HCT116 (cell line): Measurements from ENCODE around the gene MEGF8. TPM values are rescaled to one million over a fixed set of nuclear protein-coding genes. Genes with fewer than 3 reads are reported as not detected.

ENCODE experiments used
- ATAC-seq: fragments of 200-7000 bp; cut with Tn5 transposase; 2 replicates; pipeline ENCODE4 v1.9.1; 2020; ENCODE audit warnings: mild to moderate bottlenecking, moderate library complexity
- BruUV-seq: library from RNA; stranded (reverse); fragments of 400-500 nt; replicated peaks from 2 replicates; lab custom pipeline; 2021; lab: Mats Ljungman, UMichigan
- CTCF ChIA-PET: fragments of 300-600 bp; sonication (Branson Sonifier 250); formaldehyde crosslinking; loops from one replicate; lab custom pipeline; 2021; ENCODE audit warnings: antibody characterized with exemption; lab: Charles Lee
- POLR2A ChIA-PET: fragments of 300-600, 350-600 bp; sonication (Branson Sonifier 250); formaldehyde crosslinking; loops from one replicate; lab custom pipeline; 2021; ENCODE audit warnings: antibody characterized with exemption; lab: Charles Lee
- RAD21 ChIA-PET, 2 experiments: fragments of 300-600 bp; sonication (Branson Sonifier 250); formaldehyde crosslinking; loops; one replicate each; lab custom pipeline; 2023; ENCODE audit warnings: low total read pairs in 2 of 2; ENCODE audit not compliant: uncharacterized antibody in 2 of 2, unreplicated experiment in 2 of 2, low non-redundant PET in 1 of 2; lab: Charles Lee
- DNase-seq: peaks from one replicate; pipeline ENCODE4 v3.0.0-alpha.2; 2010; ENCODE audit warnings: low read depth, low spot score
- H2AFZ ChIP-seq: fragments of 200-600 bp; shearing (Covaris generic), sonication (generic); 2 replicates; pipeline ENCODE4 v1.6.1; 2017; ENCODE audit warnings: low read depth, mixed run types, mixed read lengths, antibody characterized with exemption, low read length; ENCODE audit not compliant: poor library complexity, severe bottlenecking
- H3K27ac ChIP-seq: 2 replicates; pipeline ENCODE4 v1.5.1; 2012; ENCODE audit warnings: low read depth, low read length
- H3K27me3 ChIP-seq: fragments of 200-600 bp; sonication (generic); 2 replicates; pipeline ENCODE4 v1.6.1; 2016; ENCODE audit warnings: mixed run types, low read length, mixed read lengths; ENCODE audit not compliant: insufficient read depth
- H3K36me3 ChIP-seq, 2 experiments: fragments of 200-500 bp in 1 of 2; fragments of 200-600 bp in 1 of 2; sonication (Bioruptor generic) in 1 of 2; sonication (generic) in 1 of 2; 2 replicates each; pipeline versions ENCODE4 v1.5.1 to v1.6.1; 2014 to 2016; ENCODE audit warnings: low read length in 2 of 2, inconsistent platforms in 1 of 2, mixed read lengths in 1 of 2, mixed run types in 1 of 2; ENCODE audit not compliant: insufficient read depth in 2 of 2, control insufficient read depth in 1 of 2
- H3K4me1 ChIP-seq, 2 experiments: fragments of 200-600 bp in 1 of 2; sonication (generic) in 1 of 2; 2 replicates each; pipeline versions ENCODE4 v1.5.1 to v1.6.1; 2012 to 2017; ENCODE audit warnings: low read length in 2 of 2, inconsistent platforms in 1 of 2, mild to moderate bottlenecking in 1 of 2, mixed read lengths in 1 of 2, mixed run types in 1 of 2, moderate library complexity in 1 of 2; ENCODE audit not compliant: insufficient read depth in 2 of 2, control insufficient read depth in 1 of 2
- H3K4me2 ChIP-seq: fragments of 200-600 bp; sonication (generic); 2 replicates; pipeline ENCODE4 v1.6.1; 2017; ENCODE audit warnings: mixed run types, low read length, mixed read lengths
- H3K4me3 ChIP-seq, 2 experiments: fragments of 200-600 bp in 1 of 2; sonication (generic) in 1 of 2; replicated peaks in 1 of 2; 2 replicates each; pipeline ENCODE4 v1.5.1; 2011 to 2016; ENCODE audit warnings: low read length in 2 of 2, control low read depth in 1 of 2, low read depth in 1 of 2, mild to moderate bottlenecking in 1 of 2, mixed read lengths in 1 of 2, mixed run types in 1 of 2
- H3K79me2 ChIP-seq: fragments of 200-600 bp; sonication (generic); 2 replicates; pipeline ENCODE4 v1.6.1; 2017; ENCODE audit warnings: mild to moderate bottlenecking, mixed run types, low read length, moderate library complexity, mixed read lengths; ENCODE audit not compliant: insufficient read depth
- H3K9ac ChIP-seq: fragments of 200-600 bp; sonication (generic); 2 replicates; pipeline ENCODE4 v1.6.1; 2016; ENCODE audit warnings: low read length, mixed read lengths
- H3K9me2 ChIP-seq: fragments of 200-600 bp; sonication (generic), shearing (Covaris generic); 2 replicates; pipeline ENCODE4 v1.6.1; 2017; ENCODE audit warnings: mixed run types, mild to moderate bottlenecking, moderate library complexity; ENCODE audit not compliant: insufficient read depth
- H3K9me3 ChIP-seq, 2 experiments: fragments of 200-500 bp in 1 of 2; fragments of 200-600 bp in 1 of 2; sonication (Bioruptor generic) in 1 of 2; sonication (generic) in 1 of 2; 2 replicates each; pipeline ENCODE4 v1.6.1; 2014 to 2017; ENCODE audit warnings: low read length in 2 of 2, mixed read lengths in 2 of 2, inconsistent platforms in 1 of 2, low read depth in 1 of 2, mild to moderate bottlenecking in 1 of 2, mixed run types in 1 of 2, moderate library complexity in 1 of 2; ENCODE audit not compliant: control insufficient read depth in 1 of 2, insufficient read depth in 1 of 2
- H4K20me1 ChIP-seq: fragments of 200-600 bp; sonication (generic), shearing (Covaris generic); 2 replicates; pipeline ENCODE4 v1.6.1; 2017; ENCODE audit warnings: mixed run types, mild to moderate bottlenecking, moderate library complexity; ENCODE audit not compliant: insufficient read depth
- SP1 ChIP-seq: IDR thresholded peaks from 2 replicates; pipeline ENCODE4 v1.6.1; 2012; ENCODE audit warnings: low read depth
- intact Hi-C: fragments of 100-400 bp; cut with micrococcal nuclease; formaldehyde crosslinking; loops from 2 replicates; pipeline ENCODE4 v1.10.0; 2022
- total RNA-seq: library from RNA; stranded (reverse); gene quantifications from one replicate; pipeline ENCODE4 v1.2.1, GENCODE V29; 2021; ENCODE audit not compliant: unreplicated experiment
- TF ChIP-seq, protein P1 (sequence below): IDR thresholded peaks from 2 replicates; pipeline ENCODE4 v1.6.1; 2012; ENCODE audit warnings: low read depth
- TF ChIP-seq, protein P2 (sequence below), 3 experiments: fragments of 200-600 bp in 1 of 3; sonication (generic) in 1 of 3; IDR thresholded peaks in 2 of 3; conservative IDR thresholded peaks in 1 of 3; 2 replicates each; pipeline ENCODE4 v1.5.1; 2012 to 2017; ENCODE audit warnings: low read depth in 2 of 3, low read length in 2 of 3, antibody characterized with exemption in 1 of 3, borderline replicate concordance in 1 of 3, control low read depth in 1 of 3, mild to moderate bottlenecking in 1 of 3, mixed read lengths in 1 of 3, mixed run types in 1 of 3, moderate library complexity in 1 of 3; ENCODE audit not compliant: insufficient read depth in 1 of 3

The MEGF8 gene
- total RNA-seq, 1 experiment from 2014 or later: 24.0 TPM

DNA sequence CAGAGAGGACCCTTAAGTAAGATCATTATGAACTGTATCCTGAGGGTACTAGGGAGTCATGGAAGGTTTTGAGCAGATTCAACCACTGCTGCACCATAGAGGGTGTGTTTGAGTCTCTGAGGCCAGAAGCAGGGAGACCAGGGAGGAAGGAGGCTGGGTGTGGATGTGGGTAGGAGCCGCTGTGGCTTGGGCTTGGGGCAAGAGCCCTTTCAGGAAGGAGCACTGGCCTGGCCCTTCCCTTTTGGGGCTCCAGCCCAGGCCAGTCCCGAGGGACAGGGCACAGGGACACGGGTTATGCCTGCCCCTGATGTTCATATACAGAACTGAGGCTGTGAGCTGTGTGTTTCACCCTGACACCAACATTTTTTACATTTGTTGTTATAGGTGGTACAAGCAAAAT is 49.2 kb upstream of the MEGF8 start:
- Histone ChIP-seq H3K9me3 (no peaks in the 10 kb centered on the region), H4K20me1 (no peaks in the 10 kb centered on the region), H3K36me3 (peaks cover 3 to 5% of the 10 kb centered on the region in 2 experiments; a peak in 2 of 4 replicates), H3K9ac (no peak overlapping the region), H3K4me3 (no peak overlapping the region), H3K4me2 (no peak overlapping the region), H3K4me1 (peaks cover 23 to 37% of the 10 kb centered on the region in 2 experiments), H3K79me2 (peaks cover under 1% of the 10 kb centered on the region; the same call in 1 of the 2 replicates), H2AFZ (no peak overlapping the region), H3K27ac (no peak overlapping the region), H3K9me2 (no peaks in the 10 kb centered on the region), H3K27me3 (no peaks in the 10 kb centered on the region)
- BruUV-seq: no TSS peak
- ChIA-PET RAD21 (no interaction called here), CTCF (interaction anchor here (2.1 kb wide), 1 partner anchor 30 kb away, joined by 8 read pairs; no protein-coding TSS in a partner anchor), POLR2A (no interaction called here)
- ATAC-seq (no peak), DNase-seq (no peak)
- no peak for TF ChIP-seq SP1
- TF ChIP-seq, protein P1, sequence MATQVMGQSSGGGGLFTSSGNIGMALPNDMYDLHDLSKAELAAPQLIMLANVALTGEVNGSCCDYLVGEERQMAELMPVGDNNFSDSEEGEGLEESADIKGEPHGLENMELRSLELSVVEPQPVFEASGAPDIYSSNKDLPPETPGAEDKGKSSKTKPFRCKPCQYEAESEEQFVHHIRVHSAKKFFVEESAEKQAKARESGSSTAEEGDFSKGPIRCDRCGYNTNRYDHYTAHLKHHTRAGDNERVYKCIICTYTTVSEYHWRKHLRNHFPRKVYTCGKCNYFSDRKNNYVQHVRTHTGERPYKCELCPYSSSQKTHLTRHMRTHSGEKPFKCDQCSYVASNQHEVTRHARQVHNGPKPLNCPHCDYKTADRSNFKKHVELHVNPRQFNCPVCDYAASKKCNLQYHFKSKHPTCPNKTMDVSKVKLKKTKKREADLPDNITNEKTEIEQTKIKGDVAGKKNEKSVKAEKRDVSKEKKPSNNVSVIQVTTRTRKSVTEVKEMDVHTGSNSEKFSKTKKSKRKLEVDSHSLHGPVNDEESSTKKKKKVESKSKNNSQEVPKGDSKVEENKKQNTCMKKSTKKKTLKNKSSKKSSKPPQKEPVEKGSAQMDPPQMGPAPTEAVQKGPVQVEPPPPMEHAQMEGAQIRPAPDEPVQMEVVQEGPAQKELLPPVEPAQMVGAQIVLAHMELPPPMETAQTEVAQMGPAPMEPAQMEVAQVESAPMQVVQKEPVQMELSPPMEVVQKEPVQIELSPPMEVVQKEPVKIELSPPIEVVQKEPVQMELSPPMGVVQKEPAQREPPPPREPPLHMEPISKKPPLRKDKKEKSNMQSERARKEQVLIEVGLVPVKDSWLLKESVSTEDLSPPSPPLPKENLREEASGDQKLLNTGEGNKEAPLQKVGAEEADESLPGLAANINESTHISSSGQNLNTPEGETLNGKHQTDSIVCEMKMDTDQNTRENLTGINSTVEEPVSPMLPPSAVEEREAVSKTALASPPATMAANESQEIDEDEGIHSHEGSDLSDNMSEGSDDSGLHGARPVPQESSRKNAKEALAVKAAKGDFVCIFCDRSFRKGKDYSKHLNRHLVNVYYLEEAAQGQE: no peak
- TF ChIP-seq, protein P2, sequence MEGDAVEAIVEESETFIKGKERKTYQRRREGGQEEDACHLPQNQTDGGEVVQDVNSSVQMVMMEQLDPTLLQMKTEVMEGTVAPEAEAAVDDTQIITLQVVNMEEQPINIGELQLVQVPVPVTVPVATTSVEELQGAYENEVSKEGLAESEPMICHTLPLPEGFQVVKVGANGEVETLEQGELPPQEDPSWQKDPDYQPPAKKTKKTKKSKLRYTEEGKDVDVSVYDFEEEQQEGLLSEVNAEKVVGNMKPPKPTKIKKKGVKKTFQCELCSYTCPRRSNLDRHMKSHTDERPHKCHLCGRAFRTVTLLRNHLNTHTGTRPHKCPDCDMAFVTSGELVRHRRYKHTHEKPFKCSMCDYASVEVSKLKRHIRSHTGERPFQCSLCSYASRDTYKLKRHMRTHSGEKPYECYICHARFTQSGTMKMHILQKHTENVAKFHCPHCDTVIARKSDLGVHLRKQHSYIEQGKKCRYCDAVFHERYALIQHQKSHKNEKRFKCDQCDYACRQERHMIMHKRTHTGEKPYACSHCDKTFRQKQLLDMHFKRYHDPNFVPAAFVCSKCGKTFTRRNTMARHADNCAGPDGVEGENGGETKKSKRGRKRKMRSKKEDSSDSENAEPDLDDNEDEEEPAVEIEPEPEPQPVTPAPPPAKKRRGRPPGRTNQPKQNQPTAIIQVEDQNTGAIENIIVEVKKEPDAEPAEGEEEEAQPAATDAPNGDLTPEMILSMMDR (IDR thresholded peaks at IDR 0.05 in 2 of 3, conservative IDR thresholded peaks at IDR 0.05 in 1 of 3; ENCODE audit: borderline replicate concordance in 1 of 3, insufficient read depth in 1 of 3, low read depth in 2 of 3, low read length in 2 of 3): no peak
- intact Hi-C loops: no loop called here
